ENCODE data around the gene SLC9A3.

GRCh38 chr5:570446-570845, 46.2 kb upstream of the SLC9A3 start:
- TF ChIP-seq CTCF (IDR thresholded peaks at IDR 0.05; ENCODE audit: borderline replicate concordance, extremely low read depth, low read length, poor library complexity, severe bottlenecking) (no peak), EZH2 (IDR thresholded peaks at IDR 0.05; ENCODE audit: borderline replicate concordance, low read depth, low read length, severe bottlenecking) (no peak)

Measured in DND-41 (cell line).